Panc1 (cell line): ENCODE results near the gene AKR1B1.

Experiments used
- POLR2AphosphoS5 ChIP-seq: IDR thresholded peaks from 2 replicates; pipeline ENCODE4 v1.6.1; 2012; ENCODE audit warnings: mild to moderate bottlenecking, low read depth, low read length, moderate library complexity
- SIN3A ChIP-seq: IDR thresholded peaks from 2 replicates; pipeline ENCODE4 v1.6.1; 2012; ENCODE audit warnings: low read depth, mild to moderate bottlenecking, low read length, moderate library complexity, borderline replicate concordance; ENCODE audit not compliant: insufficient read depth
- TF ChIP-seq, protein P1 (sequence below): fragments of 450-650 bp; IDR thresholded peaks from 2 replicates; pipeline ENCODE4 v1.5.1; 2017; ENCODE audit warnings: mild to moderate bottlenecking
- TF ChIP-seq, protein P2 (sequence below), 2 experiments: IDR thresholded peaks; 2 replicates each; pipeline ENCODE4 v1.6.1; 2011 to 2012; ENCODE audit warnings: low read depth in 2 of 2, control low read depth in 1 of 2, low read length in 1 of 2, mild to moderate bottlenecking in 1 of 2, moderate library complexity in 1 of 2; ENCODE audit not compliant: insufficient read depth in 1 of 2

DNA sequence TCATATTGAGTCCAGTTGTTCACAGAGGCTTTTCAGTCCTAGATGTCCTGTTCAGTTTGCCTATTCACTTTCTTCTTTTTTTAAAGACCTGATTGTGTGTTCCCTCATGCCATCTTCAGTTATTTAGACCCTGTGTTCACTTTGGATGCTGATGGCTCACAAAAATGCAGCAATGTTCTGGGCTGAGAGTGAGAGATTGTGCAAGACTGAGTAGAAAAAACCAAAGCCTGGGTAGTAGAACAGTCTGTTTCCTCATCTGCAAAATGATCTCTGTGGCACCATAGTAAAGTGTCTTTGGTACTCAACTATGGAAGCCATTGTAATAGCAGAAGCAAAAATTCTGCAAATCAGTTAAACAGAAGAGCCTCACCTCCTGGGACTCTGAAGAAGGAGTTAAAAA is 43.2 kb downstream of the AKR1B1 start:
- TF ChIP-seq, protein P1, sequence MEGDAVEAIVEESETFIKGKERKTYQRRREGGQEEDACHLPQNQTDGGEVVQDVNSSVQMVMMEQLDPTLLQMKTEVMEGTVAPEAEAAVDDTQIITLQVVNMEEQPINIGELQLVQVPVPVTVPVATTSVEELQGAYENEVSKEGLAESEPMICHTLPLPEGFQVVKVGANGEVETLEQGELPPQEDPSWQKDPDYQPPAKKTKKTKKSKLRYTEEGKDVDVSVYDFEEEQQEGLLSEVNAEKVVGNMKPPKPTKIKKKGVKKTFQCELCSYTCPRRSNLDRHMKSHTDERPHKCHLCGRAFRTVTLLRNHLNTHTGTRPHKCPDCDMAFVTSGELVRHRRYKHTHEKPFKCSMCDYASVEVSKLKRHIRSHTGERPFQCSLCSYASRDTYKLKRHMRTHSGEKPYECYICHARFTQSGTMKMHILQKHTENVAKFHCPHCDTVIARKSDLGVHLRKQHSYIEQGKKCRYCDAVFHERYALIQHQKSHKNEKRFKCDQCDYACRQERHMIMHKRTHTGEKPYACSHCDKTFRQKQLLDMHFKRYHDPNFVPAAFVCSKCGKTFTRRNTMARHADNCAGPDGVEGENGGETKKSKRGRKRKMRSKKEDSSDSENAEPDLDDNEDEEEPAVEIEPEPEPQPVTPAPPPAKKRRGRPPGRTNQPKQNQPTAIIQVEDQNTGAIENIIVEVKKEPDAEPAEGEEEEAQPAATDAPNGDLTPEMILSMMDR, result no peak
- TF ChIP-seq POLR2AphosphoS5 (no peak), SIN3A (no peak)
- TF ChIP-seq, protein P2, sequence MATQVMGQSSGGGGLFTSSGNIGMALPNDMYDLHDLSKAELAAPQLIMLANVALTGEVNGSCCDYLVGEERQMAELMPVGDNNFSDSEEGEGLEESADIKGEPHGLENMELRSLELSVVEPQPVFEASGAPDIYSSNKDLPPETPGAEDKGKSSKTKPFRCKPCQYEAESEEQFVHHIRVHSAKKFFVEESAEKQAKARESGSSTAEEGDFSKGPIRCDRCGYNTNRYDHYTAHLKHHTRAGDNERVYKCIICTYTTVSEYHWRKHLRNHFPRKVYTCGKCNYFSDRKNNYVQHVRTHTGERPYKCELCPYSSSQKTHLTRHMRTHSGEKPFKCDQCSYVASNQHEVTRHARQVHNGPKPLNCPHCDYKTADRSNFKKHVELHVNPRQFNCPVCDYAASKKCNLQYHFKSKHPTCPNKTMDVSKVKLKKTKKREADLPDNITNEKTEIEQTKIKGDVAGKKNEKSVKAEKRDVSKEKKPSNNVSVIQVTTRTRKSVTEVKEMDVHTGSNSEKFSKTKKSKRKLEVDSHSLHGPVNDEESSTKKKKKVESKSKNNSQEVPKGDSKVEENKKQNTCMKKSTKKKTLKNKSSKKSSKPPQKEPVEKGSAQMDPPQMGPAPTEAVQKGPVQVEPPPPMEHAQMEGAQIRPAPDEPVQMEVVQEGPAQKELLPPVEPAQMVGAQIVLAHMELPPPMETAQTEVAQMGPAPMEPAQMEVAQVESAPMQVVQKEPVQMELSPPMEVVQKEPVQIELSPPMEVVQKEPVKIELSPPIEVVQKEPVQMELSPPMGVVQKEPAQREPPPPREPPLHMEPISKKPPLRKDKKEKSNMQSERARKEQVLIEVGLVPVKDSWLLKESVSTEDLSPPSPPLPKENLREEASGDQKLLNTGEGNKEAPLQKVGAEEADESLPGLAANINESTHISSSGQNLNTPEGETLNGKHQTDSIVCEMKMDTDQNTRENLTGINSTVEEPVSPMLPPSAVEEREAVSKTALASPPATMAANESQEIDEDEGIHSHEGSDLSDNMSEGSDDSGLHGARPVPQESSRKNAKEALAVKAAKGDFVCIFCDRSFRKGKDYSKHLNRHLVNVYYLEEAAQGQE (IDR thresholded peaks at IDR 0.05; ENCODE audit: insufficient read depth in 1 of 2, low read depth in 2 of 2, low read length in 1 of 2), result no peak
